Measurements from ENCODE around the gene SASH1. TPM values are rescaled to one million over a fixed set of nuclear protein-coding genes. Genes with fewer than 3 reads are reported as not detected.

Gene SASH1
- total RNA-seq, 6 experiments from 2014 or later = 66.0 to 91.4 (median 88.4) TPM

GRCh38 chr6:148470156-148470555 lies 127.5 kb downstream of the SASH1 start:
- peaks cover 21% of the 10 kb centered on the region for H3K4me1 Mint-ChIP-seq (ENCODE audit: low read depth)
- H3K4me3 Mint-ChIP-seq = no peak overlapping the region
- no peaks in the 10 kb centered on the region for H3K9me3 Mint-ChIP-seq
- no peak for TF ChIP-seq CTCF (IDR thresholded peaks at IDR 0.05)
- no peak overlapping the region for H3K27ac Mint-ChIP-seq
- H3K27me3 Mint-ChIP-seq (ENCODE audit: insufficient read depth) = no peaks in the 10 kb centered on the region; the same call in none of the 2 replicates
- H3K36me3 Mint-ChIP-seq (ENCODE audit: low read depth) = peaks cover 28% of the 10 kb centered on the region
- DNase-seq = no peak

- Mint-ChIP-seq H3K27me3 (ENCODE audit: insufficient read depth) (no peaks in the 10 kb centered on the region; the same call in none of the 2 replicates), H3K27ac (no peak overlapping the region), H3K4me1 (ENCODE audit: low read depth) (peaks cover 17% of the 10 kb centered on the region), H3K36me3 (ENCODE audit: low read depth) (peaks cover 33% of the 10 kb centered on the region), H3K4me3 (no peak overlapping the region), H3K9me3 (no peaks in the 10 kb centered on the region)
- DNase-seq = no peak
- TF ChIP-seq CTCF (IDR thresholded peaks at IDR 0.05) = no peak
These were observed 128.2 kb downstream of the SASH1 start for GRCh38 chr6:148470606-148471465.

GRCh38 chr6:148471624-148472159 lies 129.1 kb downstream of the SASH1 start:
- no peak for TF ChIP-seq CTCF (IDR thresholded peaks at IDR 0.05)
- H3K27me3 Mint-ChIP-seq (ENCODE audit: insufficient read depth) = peaks cover 2% of the 10 kb centered on the region
- H3K36me3 Mint-ChIP-seq (ENCODE audit: low read depth) = peaks cover 37% of the 10 kb centered on the region
- no peak overlapping the region for H3K4me3 Mint-ChIP-seq
- no peak for DNase-seq
- H3K27ac Mint-ChIP-seq = no peak overlapping the region; the same call in 1 of the 2 replicates
- no peaks in the 10 kb centered on the region for H3K9me3 Mint-ChIP-seq
- peaks cover 9% of the 10 kb centered on the region for H3K4me1 Mint-ChIP-seq (ENCODE audit: low read depth)

GRCh38 chr6:148472171-148473105 lies 129.8 kb downstream of the SASH1 start:
- no peak for TF ChIP-seq CTCF (IDR thresholded peaks at IDR 0.05)
- no peak overlapping the region for H3K4me3 Mint-ChIP-seq
- peaks cover 2% of the 10 kb centered on the region for H3K27me3 Mint-ChIP-seq (ENCODE audit: insufficient read depth)
- H3K36me3 Mint-ChIP-seq (ENCODE audit: low read depth) = peaks cover 40% of the 10 kb centered on the region
- H3K9me3 Mint-ChIP-seq = no peaks in the 10 kb centered on the region
- H3K4me1 Mint-ChIP-seq (ENCODE audit: low read depth) = peaks cover 5% of the 10 kb centered on the region; the same call in 1 of the 2 replicates
- H3K27ac Mint-ChIP-seq = no peak overlapping the region
- no peak for DNase-seq

GRCh38 chr6:148479497-148479896 lies 136.9 kb downstream of the SASH1 start:
- Mint-ChIP-seq H3K4me3 (no peak overlapping the region), H3K9me3 (no peaks in the 10 kb centered on the region), H3K36me3 (ENCODE audit: low read depth) (peaks cover 58% of the 10 kb centered on the region), H3K27ac (no peak overlapping the region), H3K4me1 (ENCODE audit: low read depth) (peaks cover 13% of the 10 kb centered on the region), H3K27me3 (ENCODE audit: insufficient read depth) (peaks cover 5% of the 10 kb centered on the region)
- no peak for DNase-seq
- TF ChIP-seq CTCF (IDR thresholded peaks at IDR 0.05) = no peak
